RCC 7860 (cell line): Measurements from ENCODE around the gene RUNX1.
A peak's percentile ranks its signal among the peaks of the same experiment; 100 is the strongest.

Experiments used
- DNase-seq: peaks from one replicate; pipeline ENCODE4 v3.0.0-alpha.2; 2015; ENCODE audit warnings: low spot score
- FAIRE-seq: peaks from 2 replicates; lab custom pipeline; 2012; peaks lifted over from hg19 to GRCh38; lab: Jason Lieb, UNC

Gene RUNX1

DNA sequence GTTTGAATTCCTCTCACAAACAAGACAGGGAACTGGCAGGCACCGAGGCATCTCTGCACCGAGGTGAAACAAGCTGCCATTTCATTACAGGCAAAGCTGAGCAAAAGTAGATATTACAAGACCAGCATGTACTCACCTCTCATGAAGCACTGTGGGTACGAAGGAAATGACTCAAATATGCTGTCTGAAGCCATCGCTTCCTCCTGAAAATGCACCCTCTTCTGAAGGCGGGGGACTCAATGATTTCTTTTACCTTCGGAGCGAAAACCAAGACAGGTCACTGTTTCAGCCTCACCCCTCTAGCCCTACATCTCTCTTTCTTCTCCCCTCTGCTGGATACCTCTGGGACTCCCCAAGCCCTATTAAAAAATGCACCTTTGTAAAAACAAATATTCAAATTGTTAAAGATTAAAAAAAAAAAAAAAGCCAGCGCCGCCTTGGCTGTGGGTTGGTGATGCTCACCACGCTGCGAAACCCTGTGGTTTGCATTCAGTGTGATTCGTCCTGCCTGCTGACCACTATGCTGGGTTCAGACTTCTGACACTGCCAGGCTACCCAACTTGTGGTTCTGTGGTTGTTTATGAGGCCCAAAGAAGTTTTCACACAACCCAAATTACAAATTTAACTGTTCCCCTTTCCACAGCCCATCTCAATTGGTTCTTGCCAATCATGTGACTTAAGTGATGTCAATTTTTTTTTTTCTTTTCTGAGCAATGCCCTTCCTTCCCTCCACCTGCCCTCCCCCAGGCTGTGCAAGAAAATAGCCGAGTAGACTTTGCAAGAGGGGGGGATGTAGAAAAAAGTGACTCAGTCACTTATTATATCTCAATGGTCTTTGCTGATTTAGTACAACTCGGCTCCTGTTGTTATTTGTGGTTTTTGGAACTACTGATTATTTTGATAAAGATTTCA is at the start of gene RUNX1:
RUNX1 (minus strand) TSS at position 597 of the 912 bp plus-strand sequence.
- peak; percentile 94 for FAIRE-seq
- peak; percentile 97 for DNase-seq

DNA sequence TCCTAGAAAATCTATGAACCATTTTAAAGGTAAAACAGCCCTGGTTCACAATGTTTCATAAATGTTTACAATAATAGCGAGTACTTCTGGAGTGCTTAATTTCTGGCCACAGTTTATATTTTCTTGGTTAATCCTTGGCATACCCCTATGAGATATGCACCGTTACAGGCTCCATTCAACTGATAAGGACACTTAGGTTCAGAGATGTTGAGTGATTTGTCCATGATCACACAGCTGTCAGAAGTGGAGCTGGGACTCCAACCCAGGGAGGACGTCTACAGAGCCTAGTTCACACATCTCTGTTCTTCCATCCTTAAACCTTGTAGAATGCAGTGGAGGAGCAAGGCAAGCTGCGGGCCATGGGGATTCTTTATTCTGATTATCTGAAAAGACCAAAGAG is 48.4 kb upstream of the RUNX1 start:
- no peak for DNase-seq
- no peak for FAIRE-seq

DNA sequence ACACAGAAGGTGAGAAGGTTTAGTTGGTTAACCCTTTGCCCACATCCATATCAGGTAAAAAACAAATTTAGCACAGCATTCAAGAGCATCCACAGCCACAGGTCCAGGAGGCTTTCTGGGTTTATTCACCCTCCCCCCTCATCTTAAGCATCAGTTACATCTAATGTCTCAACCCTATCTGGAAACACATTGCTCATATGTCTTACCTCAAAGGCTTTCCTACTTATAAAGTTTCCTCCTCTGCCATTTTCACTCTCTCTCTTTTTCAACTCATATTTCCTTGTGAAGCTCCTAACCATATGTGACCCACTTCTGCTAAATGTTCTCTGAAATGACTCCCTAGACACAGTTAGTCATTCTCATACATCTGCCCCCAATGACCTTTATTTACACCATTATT is 47.9 kb upstream of the RUNX1 start:
- FAIRE-seq = no peak

DNA sequence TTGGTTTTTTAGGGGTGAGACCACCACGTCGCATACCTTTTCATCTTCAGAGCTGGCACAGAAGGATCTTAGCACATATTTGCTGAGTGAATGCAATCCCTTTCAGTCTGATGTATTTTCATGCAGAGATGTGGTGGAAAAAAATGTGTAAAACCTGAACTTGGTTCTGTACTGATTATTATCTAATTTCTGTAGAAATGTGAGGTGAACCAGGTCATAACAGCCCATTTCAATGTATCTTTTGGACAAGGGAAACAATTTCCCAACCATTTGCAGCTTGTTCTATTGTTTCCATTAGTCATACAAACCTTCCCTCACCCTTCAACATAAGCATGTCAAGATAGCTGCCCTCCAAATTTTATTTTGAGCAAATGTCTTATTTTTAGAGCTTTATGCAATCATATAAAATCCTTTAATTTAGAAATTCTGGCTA is 46.8 kb upstream of the RUNX1 start:
- FAIRE-seq (no peak), DNase-seq (no peak)

More for the DNA sequence above, 47.9 kb upstream of the RUNX1 start:
- no peak for DNase-seq

DNA sequence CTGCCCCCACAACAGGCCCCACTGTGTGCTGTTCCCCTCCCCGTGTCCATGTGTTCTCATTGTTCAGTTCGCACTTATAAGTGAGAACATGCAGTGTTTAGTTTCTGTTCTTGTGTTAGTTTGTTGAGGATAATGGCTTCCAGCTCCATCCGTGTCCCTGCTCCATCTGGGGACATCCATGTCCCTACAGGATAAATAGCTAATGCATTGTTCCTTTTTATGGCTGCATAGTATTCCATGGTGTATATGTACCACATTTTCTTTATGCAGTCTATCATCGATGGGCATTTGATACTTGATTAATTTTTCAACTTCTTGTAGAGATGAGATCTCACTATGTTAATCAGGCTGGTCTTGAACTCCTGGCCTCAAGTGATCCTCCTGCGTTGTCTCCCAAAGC is 44.4 kb upstream of the RUNX1 start:
- no peak for DNase-seq

DNA sequence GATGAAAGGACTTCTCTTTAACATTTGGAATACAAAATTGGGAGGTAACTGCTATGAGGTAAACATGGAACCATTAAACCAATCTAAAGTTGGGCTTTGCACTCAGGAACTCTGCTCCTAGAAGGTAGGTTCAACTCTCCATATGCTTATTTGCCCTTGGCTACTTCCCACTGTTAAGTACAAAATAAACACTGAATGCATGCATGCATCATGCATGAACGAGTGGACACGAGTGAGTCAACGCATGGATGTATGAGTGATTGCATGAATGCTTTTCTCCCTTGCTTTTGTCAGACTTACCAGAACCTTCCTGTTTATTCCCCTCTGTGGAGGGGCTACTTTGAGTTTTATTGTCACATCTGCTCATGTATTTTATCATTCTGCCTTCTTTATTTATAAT is 42.4 kb upstream of the RUNX1 start:
- no peak for FAIRE-seq

More for the DNA sequence above, 44.4 kb upstream of the RUNX1 start:
- FAIRE-seq = no peak

DNA sequence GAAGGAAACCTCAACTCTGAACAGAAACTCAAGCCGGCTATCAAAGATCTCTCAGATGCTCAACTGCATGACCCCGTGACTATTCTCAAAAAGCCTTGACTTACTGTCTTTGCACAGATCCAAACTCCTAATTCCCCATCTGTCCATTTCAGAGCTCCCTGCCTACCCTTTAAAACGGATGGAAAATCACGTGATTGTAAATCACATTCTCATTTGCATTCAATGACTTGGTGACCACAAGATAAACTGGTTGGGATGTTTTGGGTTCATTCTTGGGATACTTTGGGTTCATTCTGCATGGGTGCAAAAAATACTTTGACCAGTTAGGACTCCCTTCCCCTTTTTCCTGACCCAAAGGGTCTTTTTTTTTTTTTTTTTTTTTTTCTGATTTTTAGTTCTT is 41.3 kb upstream of the RUNX1 start:
- DNase-seq (no peak), FAIRE-seq (no peak)

More for the DNA sequence above, 42.4 kb upstream of the RUNX1 start:
- no peak for DNase-seq

DNA sequence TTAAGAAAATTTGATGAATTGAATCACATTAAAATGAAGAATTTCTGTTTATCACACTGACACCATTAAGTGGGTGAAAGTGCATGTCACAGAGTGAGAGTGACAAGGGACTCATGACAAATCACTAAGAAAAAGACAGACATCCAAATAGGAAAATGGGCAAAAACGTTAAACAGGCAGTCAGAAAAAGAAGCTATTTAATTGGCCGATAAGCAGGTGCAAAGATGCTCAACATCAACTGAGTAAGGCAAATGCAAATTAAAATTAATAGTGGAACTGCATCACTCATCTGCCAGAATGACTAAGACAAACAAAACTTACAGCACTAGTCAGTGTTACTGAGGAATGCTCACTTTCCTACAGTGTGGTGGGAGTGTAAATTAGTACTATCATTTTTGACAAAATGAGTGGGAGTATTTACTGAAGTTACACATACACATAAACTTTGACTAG is 39.2 kb upstream of the RUNX1 start:
- no peak for FAIRE-seq

DNA sequence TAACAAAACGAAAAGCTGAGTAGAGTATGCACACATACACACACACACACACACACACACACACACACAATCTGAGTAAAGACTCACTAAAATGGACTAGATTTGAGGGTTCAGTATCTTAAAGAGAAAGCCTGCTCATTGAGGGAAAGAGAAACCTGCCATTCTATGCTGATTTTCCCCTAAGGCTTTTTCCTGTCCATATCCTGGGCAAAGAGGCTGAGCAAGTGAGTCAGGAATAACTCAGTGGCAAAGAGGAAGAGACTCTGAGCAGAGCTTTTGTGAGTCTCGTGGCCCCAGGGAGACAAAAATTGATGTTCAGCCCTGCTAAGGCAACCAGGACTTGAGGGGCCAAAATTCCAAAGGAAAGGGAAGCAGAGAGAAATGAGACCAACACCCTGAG is 37.3 kb upstream of the RUNX1 start:
- DNase-seq = peak; percentile 59
- FAIRE-seq = peak; percentile 62

More for the DNA sequence above, 39.2 kb upstream of the RUNX1 start:
- DNase-seq = no peak

DNA sequence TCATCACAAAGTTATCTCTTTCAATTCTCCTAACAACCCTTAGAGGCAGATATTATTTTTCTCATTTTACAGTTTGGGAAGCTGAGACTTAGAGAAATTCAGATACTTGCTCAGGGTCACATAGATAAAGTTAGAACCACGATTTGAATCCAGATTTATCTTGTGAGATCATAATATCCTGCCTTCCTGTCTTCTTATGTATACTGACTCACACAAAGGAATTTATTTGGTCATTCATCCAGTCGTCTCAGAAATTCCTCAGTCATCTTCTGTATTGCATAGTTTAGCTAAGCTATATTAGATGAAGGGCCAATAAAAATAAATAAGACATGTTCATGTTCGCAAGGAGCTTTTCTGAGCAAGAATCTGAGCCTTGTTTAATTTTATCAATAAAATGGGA is 35.8 kb upstream of the RUNX1 start:
- FAIRE-seq (peak; percentile 94), DNase-seq (peak; percentile 93)

DNA sequence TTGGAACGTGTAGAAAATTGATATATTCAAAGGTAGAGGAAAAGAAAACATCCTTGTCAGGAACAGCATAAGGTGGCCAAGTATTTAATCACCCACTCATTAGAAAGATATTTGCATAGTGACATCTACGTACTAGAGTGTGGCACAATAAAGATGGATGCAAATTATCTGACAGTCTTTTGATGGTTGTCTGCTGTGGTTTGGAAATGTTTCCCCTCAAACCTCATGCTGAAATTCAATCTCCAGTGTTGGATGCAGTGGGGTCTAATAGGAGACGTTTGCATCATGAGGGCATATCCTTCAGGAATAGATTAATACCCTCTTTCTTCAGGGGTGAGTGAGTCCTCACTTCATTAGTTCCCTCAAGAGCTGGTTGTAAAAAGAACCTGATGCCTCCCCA is 34.1 kb upstream of the RUNX1 start:
- DNase-seq = no peak

DNA sequence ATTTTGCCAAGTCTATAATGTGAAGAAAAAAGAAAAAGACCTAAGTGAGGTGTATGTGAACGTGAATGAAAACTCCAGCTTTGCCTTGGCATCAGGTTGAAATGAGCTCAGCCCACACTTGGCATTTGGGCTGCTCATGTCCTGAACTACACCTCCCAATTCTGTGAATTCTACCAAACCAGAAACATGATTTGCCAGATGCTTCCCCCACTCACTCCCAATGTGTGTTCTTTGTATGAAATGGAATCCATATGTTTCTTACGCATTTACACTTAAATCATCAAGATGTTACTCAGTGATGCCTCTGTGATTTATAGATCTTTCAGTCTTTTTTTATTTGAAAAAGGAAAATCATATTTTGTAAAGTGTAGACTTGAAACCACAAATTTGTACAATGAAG is 32.8 kb upstream of the RUNX1 start:
- FAIRE-seq (no peak), DNase-seq (no peak)

More for the DNA sequence above, 34.1 kb upstream of the RUNX1 start:
- FAIRE-seq = no peak

DNA sequence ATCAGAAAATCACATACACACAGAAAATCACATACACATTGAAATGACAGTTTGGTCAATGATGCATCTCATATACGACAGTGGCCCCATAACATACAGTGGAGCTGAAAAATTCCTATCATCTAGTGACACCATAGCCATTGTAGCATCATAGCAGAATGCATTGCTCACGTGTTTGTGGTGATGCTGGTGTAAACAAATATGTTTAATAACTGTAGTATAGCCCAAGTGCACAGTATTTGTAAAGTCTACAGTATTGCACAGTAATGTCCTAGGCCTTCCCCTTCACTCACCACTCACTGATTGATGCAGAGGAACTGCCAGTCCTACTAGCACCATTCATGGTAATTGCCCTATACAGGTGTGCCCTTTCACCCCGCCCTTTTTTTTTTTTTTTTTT is 30.1 kb upstream of the RUNX1 start:
- FAIRE-seq (no peak), DNase-seq (no peak)

DNA sequence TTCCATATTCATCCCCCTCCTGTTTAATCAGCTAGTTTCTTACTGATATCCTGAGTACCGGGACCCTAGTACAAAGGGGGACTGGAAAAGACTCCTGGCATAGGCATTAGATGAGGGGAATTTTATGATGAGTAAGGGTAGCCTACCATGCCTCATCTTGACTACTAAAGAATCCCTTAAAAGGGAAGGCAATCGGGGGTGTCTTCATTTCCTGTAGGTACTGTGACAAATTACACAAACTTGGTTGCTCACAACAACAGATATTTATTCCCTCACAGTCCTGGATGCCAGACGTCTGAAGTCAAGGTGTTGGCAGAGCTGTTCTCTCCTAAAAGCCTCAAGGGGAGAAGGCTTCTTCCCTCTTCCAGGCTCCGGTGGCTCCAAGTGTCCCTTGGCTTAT is 28.9 kb upstream of the RUNX1 start:
- FAIRE-seq = no peak
- peak; percentile 58 for DNase-seq

DNA sequence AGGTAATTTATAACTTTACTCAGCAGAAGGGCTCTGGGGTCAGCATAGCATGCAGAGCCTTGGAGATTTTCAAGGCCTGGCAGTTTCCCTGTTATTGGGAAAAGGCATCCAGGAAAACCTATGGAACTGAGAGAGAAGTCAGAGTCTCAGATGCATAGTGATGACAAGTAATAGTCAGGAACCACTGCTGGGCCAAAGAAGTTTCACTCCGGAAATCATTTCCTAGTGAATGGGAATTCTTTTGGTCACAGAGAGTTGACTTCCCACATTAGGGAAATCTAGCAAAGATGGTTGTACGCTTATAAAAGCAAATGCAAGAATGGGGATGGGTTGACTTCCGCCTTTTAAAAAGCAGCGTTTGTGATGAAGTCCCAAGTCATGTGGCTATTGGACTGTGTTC is 28.4 kb upstream of the RUNX1 start:
- FAIRE-seq (no peak), DNase-seq (no peak)

DNA sequence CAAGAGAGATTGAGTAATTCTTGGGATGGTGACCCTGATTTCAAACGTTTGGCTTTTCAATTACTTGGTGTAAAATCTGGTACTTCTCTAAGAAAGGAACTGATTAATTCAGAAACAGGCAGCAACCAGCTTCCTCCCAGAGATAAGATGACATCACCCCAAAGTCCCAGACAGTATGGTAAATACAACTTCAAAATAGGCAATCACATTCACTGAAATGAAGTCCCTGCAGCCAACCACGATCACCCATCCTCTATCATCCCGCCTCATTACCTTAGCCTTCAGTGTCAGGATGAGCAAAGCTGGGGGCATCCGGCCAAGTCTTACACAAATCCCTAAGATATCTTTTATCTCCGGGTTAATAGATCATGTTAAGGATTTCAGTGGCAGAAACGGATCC is 26.4 kb upstream of the RUNX1 start:
- FAIRE-seq = peak; percentile 69
- DNase-seq = peak; percentile 77

DNA sequence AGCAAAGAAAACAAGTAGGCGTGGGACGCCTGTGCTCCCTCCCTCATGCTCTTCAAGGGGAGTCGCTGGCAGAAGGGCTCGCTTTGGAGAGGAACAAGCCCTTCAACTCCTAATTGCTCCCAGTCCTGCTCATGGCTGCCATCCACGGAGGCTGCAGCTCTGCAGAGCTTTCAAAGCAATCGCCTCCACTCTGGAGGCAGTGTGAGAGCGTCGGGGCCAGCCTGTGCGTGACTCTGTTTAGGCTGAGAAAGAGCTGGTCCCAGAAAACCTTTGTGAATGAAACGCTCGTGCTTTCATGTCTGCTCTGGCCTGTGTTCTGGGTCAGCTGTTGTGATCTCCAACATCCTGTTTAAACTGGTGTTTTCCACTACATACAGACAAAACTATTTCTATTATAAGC is 23.9 kb upstream of the RUNX1 start:
- DNase-seq (no peak), FAIRE-seq (no peak)

DNA sequence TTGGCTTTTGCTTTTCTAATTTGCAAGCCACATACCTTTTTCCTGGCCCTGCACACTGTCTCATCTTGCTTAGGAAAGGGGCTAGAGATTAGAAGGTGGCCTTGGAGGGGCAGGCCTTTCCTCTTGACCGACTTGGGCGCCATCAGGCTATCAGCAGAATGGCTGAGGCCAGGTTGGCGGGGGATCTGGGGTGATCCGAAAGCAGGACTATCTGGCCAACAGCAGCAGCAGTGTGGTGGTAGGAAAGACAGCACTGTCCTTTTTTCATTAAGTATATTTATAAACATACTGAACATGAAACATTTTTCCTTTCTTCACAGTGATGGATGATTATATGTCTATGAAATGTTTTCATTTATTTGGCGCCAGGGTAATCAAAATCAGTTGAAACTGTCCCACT is 23.5 kb upstream of the RUNX1 start:
- no peak for DNase-seq
- FAIRE-seq = no peak

DNA sequence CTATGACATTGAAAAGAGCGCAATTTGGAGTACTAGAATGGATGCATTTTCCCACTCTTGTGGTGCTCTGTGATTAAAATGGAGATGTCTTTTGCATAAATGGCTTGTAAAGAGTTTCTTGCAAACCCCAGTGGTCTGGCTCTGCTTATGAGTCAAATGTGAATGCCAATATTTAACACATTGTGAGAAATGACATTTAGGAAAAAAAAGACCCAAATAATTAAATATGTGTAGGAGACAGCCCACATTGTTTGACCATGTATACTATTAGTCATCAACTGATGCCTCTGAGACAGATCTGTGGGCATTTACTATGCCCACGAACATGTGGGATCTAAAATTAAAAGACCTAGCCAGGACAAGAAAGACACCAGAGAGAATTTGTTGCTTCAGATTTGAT is 22.2 kb upstream of the RUNX1 start:
- DNase-seq (no peak), FAIRE-seq (peak; percentile 67)

DNA sequence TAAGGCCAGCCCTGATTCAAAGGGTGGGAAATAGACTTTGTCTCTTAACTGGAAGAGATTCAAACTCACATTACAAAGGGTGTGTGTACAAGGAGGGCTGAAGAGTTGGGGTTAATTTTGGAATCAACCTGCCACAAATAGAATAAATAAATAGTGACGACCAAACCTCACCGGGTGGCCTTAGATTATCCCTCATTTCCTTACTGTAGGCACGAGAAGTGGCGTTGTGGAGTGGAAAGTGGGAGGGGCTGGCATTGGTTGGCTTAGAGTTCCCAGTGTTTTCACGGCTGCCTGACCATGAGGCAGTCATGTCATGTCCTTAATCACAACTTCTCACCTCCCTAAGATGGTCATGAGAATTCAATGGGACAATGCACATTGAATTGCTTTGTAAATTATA is 21.3 kb upstream of the RUNX1 start:
- no peak for FAIRE-seq
- DNase-seq = no peak

DNA sequence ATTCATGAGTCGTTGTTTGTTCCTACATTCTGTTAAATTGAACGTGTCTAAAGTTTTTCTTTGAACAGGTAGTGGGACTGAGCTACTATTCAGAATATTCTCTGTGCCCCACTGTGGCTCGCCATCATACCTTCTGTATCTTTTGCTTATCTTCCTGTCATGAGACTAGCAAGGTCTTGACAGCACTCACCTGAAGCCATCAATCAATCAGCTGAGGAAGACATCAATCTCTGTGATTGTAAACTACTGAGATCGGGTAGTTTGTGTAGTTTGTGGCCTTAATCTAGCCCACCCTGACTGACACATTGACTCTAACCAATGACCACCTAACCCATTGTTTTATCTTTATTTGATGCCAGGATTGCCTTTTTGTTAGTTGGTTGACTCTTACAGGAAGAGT is 17.7 kb upstream of the RUNX1 start:
- no peak for FAIRE-seq

DNA sequence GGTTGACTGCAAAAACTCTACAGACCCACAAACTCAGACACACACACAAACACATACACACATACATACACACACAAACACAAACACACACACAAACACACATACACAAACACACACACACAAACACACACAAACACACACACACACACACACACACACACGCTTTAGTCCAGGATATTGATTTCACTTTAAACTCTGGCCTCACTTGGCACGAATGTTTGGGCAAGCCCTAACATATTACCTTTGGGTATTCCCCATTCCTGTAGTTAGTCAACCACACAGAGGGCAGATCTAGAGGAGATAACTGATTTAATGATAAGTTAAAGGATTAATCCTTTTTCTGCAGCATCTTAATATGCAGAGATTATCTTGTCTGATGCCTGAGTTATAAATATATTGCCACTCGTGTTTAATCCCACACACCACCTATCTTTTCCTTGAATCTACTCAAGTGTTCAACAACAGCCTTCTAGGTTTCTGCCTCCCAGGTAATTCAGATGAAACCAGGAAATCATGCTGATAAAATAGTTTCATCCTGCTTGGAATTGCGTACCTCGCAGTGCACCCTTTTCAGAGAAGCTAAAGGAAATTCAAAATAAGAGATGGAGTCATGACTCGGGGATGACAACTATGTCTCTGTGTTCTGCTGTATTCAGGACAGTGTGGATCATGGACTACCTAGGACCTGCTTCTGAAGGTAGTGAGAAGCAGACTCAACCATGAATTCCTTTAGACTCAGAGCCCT is 14.5 kb upstream of the RUNX1 start:
- DNase-seq = no peak
- no peak for FAIRE-seq

More for the DNA sequence above, 17.7 kb upstream of the RUNX1 start:
- no peak for DNase-seq
